22Rv1 (cell line): Measurements from ENCODE around the gene FBXL7.

ENCODE experiments used
- CTCF ChIP-seq: fragments of 450-650 bp; IDR thresholded peaks from 2 replicates; pipeline ENCODE4 v1.5.1; 2017; ENCODE audit warnings: mild to moderate bottlenecking
- ZFX ChIP-seq: fragments of 450-650 bp; IDR thresholded peaks from 2 replicates; pipeline ENCODE4 v1.6.1; 2017; ENCODE audit warnings: antibody characterized with exemption, borderline replicate concordance

DNA sequence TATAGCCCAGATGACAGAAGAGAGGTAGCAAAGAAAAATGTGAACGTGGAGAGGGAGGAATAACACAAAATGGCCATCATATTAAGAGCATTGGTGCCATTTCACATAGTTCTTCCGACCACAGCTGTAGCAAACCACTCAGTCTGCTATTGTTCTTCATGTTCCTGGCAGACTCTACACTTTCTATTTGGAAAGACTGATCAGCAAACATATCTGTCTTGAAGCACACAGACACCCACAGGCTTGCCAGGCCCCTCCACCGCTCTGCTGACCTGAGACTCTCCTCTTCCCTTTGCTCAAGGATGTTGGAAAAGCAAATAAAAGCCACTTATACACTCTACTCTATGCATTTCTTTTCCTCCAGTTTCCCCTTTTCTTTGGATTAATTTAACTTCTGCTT is 298.0 kb downstream of the FBXL7 start:
- no peak for TF ChIP-seq CTCF
- TF ChIP-seq ZFX: no peak
